H1 (cell line): ENCODE measurements around the gene LEKR1. TPM values are rescaled to one million over a fixed set of nuclear protein-coding genes. Genes with fewer than 3 reads are reported as not detected.

ENCODE experiments used
- ATF2 ChIP-seq: IDR thresholded peaks from 2 replicates; pipeline ENCODE4 v1.6.1; 2012; ENCODE audit warnings: low read length, inconsistent platforms
- MAFK ChIP-seq: IDR thresholded peaks from 2 replicates; pipeline ENCODE4 v1.6.1; 2012; ENCODE audit warnings: low read depth, mild to moderate bottlenecking, improper control_type of control experiment, low read length
- POLR2A ChIP-seq, 2 experiments: IDR thresholded peaks; 1 replicate in 1 of 2; 2 replicates in 1 of 2; pipeline ENCODE4 v1.6.1; 2011; ENCODE audit warnings: low read depth in 2 of 2, low read length in 2 of 2, mild to moderate bottlenecking in 2 of 2; ENCODE audit errors: control extremely low read depth in 1 of 2
- RAD21 ChIP-seq, 2 experiments: IDR thresholded peaks in 1 of 2; conservative IDR thresholded peaks in 1 of 2; 2 replicates each; pipeline ENCODE4 v1.6.1; 2011; ENCODE audit warnings: low read depth in 2 of 2, low read length in 2 of 2, improper control_type of control experiment in 1 of 2, inconsistent platforms in 1 of 2, mild to moderate bottlenecking in 1 of 2, moderate library complexity in 1 of 2
- RFX5 ChIP-seq: IDR thresholded peaks from 2 replicates; pipeline ENCODE4 v1.6.1; 2011; ENCODE audit warnings: low read depth, low read length, improper control_type of control experiment, borderline replicate concordance
- polyA plus RNA-seq, 7 experiments: library from polyadenylated mRNA; depleted of rRNA in 3 of 7; stranded (reverse) in 5 of 7; unstranded in 2 of 7; fragments of >200 nt in 5 of 7; fragments of 200-250 nt in 2 of 7; gene quantifications; 1 replicate in 5 of 7; 2 replicates in 1 of 7; 4 replicates in 1 of 7; pipeline versions ENCODE4 v1.2.1 to v1.2.3, GENCODE V29; 2011 to 2013; ENCODE audit warnings: missing spikeins in 2 of 7, mixed read lengths in 2 of 7
- total RNA-seq: library from RNA; stranded (reverse); fragmentation: NEBNext Ultra II Directional; extraction: Animal tissue kit (Norgen Biotek cat#: 25700); gene quantifications from 2 replicates; pipeline ENCODE4 v1.2.1, GENCODE V29; 2021

The LEKR1 gene
- total and polyA plus RNA-seq, 2 of the 8 experiments (the other 6 are each of a cell fraction or from before 2014, with no cell fraction given): 0.08 TPM; not detected in 1

GRCh38 chr3:157066335-157067098, 240.4 kb downstream of the LEKR1 start (continued):
- TF ChIP-seq RFX5 (no peak), ATF2 (no peak), MAFK (no peak), RAD21 (IDR thresholded peaks at IDR 0.05 in 1 of 2, conservative IDR thresholded peaks at IDR 0.05 in 1 of 2; ENCODE audit: low read depth in 2 of 2, low read length in 2 of 2) (no peak), POLR2A (IDR thresholded peaks at IDR 0.05; ENCODE audit: control extremely low read depth in 1 of 2, low read depth in 2 of 2, low read length in 2 of 2) (no peak)
